Head of caudate nucleus (tissue), 42 donors: ENCODE results near the gene LYPD3.

Experiments
- DNase-seq, 42 donors: peaks; one replicate each; pipeline versions ENCODE4 v3.0.0 to v3.0.0-alpha.2; 2020 to 2021; ENCODE audit warnings: mixed read lengths in 7 of 42
- intact Hi-C: fragments of 100-400 bp; cut with DNase I; formaldehyde crosslinking; loops from one replicate; pipeline ENCODE4 v1.15.0; 2022

Gene LYPD3

DNA sequence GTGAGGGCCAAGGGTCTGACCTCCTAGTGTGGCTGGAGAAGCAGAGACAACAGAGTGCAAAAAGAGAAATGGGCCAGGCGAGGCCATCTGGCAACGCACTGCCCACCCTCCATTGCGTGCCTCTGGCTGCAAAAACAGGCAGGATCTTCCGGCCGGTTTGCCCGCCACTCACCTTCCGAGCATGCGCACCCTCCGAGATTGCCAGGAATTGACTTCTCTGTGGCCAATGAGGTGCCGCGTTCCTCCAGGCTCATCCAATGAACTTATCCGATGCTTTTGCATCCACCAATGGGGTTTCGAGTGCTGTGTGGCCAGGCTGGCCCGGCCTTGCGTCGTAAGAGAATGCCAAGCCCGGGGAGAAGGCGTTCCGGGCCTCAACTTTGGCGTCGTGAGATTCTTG is 50.9 kb downstream of the LYPD3 start, which contains the start of gene TEX101:
Gene TEX101 (plus strand): TSS at position 337 of the 400 bp plus-strand sequence. CDS start 1,030 bp downstream, outside the sequence.
- no peak for DNase-seq
- intact Hi-C loops, result no loop called here

DNA sequence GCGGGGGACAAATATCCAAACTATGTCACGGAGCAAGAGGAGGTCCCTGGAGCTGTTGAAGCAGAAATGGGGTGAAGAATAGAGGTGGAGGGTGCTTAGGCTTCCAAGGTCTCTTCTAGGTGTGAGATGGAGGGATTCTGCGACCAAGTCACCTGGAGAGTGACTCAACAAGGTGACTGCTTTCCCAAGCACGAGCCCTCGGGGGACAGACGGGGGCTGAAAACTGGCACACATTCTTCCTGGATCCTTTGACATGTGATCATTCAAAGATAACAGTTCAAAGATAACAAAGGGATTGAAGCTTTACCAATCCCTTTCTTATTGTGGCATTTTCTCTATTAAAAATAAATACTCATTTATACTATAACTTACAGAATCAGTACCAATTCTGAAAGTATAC is 53.0 kb downstream of the LYPD3 start:
- intact Hi-C loops, result no loop called here
- no peak for DNase-seq
